ENCODE data around the gene SORCS2.

DNA sequence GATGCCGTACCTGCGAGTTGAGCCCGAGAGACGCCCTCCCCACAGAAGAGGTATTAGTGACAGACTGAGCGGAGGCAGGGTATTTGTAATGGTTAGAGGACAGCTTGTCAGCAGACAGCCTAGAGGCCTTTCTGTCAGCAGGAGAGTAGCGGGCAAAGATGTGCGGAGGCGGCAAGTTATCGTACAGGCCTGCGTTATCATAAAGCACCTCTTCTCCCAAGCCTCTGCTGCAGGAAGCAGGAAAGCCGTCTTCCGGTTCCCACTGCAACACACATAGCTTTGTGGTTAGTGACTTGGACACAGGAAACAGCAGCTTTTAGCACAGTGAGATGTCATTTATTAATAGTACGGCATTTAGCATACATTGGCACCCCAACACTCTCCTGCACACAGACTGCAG, 589.0 kb downstream of the SORCS2 start:
- TF ChIP-seq, protein P1, sequence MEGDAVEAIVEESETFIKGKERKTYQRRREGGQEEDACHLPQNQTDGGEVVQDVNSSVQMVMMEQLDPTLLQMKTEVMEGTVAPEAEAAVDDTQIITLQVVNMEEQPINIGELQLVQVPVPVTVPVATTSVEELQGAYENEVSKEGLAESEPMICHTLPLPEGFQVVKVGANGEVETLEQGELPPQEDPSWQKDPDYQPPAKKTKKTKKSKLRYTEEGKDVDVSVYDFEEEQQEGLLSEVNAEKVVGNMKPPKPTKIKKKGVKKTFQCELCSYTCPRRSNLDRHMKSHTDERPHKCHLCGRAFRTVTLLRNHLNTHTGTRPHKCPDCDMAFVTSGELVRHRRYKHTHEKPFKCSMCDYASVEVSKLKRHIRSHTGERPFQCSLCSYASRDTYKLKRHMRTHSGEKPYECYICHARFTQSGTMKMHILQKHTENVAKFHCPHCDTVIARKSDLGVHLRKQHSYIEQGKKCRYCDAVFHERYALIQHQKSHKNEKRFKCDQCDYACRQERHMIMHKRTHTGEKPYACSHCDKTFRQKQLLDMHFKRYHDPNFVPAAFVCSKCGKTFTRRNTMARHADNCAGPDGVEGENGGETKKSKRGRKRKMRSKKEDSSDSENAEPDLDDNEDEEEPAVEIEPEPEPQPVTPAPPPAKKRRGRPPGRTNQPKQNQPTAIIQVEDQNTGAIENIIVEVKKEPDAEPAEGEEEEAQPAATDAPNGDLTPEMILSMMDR (IDR thresholded peaks at IDR 0.05; ENCODE audit: control extremely low read depth in 1 of 3, insufficient read depth in 1 of 3, low read depth in 1 of 3, low read length in 3 of 3): no peak
- TF ChIP-seq EZH2 (IDR thresholded peaks at IDR 0.05; ENCODE audit: low read depth, low read length, severe bottlenecking) (no peak), JUN (IDR thresholded peaks at IDR 0.05; ENCODE audit: low read depth, low read length) (no peak), HDAC2 (IDR thresholded peaks at IDR 0.05; ENCODE audit: borderline replicate concordance in 1 of 2, low read depth in 2 of 2, low read length in 2 of 2) (no peak), SIN3A (conservative IDR thresholded peaks at IDR 0.05 in 1 of 2, IDR thresholded peaks at IDR 0.05 in 1 of 2; ENCODE audit: low read depth in 1 of 2, low read length in 2 of 2) (no peak), TCF12 (IDR thresholded peaks at IDR 0.05; ENCODE audit: low read depth, low read length) (no peak), POLR2A (IDR thresholded peaks at IDR 0.05; ENCODE audit: control extremely low read depth in 1 of 2, low read depth in 2 of 2, low read length in 2 of 2) (no peak), SUZ12 (IDR thresholded peaks at IDR 0.05; ENCODE audit: low read length) (no peak), RNF2 (IDR thresholded peaks at IDR 0.05; ENCODE audit: borderline replicate concordance, low read depth, low read length, missing control alignments, poor library complexity, severe bottlenecking) (no peak), YY1 (IDR thresholded peaks at IDR 0.05; ENCODE audit: low read depth, low read length) (no peak)
